Endothelial cell of umbilical vein (primary cell): Measurements from ENCODE around the gene NARS2. TPM values are rescaled to one million over a fixed set of nuclear protein-coding genes. Genes with fewer than 3 reads are reported as not detected.

Source experiments
- BruUV-seq: library from RNA; stranded (reverse); fragments of 400-500 nt; replicated peaks from 2 replicates; lab custom pipeline; 2021; lab: Mats Ljungman, UMichigan
- CTCF ChIA-PET: fragments of 300-600, 350-600 bp; sonication (Branson Sonifier 250); formaldehyde crosslinking; loops from one replicate; lab custom pipeline; 2021; ENCODE audit warnings: antibody characterized with exemption, inconsistent platforms; lab: Charles Lee
- POLR2A ChIA-PET: fragments of 300-600, 350-600 bp; sonication (Branson Sonifier 250); formaldehyde crosslinking; loops from one replicate; lab custom pipeline; 2021; ENCODE audit warnings: antibody characterized with exemption, inconsistent platforms; lab: Charles Lee
- DNase-seq: peaks from one replicate; pipeline ENCODE4 v3.0.0-alpha.2; 2011; ENCODE audit warnings: low read depth, low spot score
- FAIRE-seq: peaks from 2 replicates; lab custom pipeline; 2011; peaks lifted over from hg19 to GRCh38; lab: Jason Lieb, UNC
- H2AFZ ChIP-seq: 2 replicates; pipeline ENCODE4 v1.6.0; 2012; ENCODE audit warnings: low read depth, low read length, control low read depth, inconsistent platforms
- H3K27ac ChIP-seq: 2 replicates; pipeline ENCODE4 v1.5.1; 2011; ENCODE audit warnings: low read depth, mild to moderate bottlenecking, control low read depth, low read length, moderate library complexity; ENCODE audit not compliant: insufficient read depth
- H3K27me3 ChIP-seq, 2 experiments: 2 replicates each; pipeline versions ENCODE4 v1.6.0 to v1.6.1; 2011; ENCODE audit warnings: low read length in 2 of 2, mixed read lengths in 1 of 2; ENCODE audit not compliant: control insufficient read depth in 2 of 2, insufficient read depth in 2 of 2
- H3K36me3 ChIP-seq, 2 experiments: 2 replicates in 1 of 2; 3 replicates in 1 of 2; pipeline ENCODE4 v1.5.1; 2011; ENCODE audit warnings: low read length in 2 of 2, mild to moderate bottlenecking in 1 of 2, moderate library complexity in 1 of 2; ENCODE audit not compliant: control insufficient read depth in 2 of 2, insufficient read depth in 2 of 2; ENCODE audit errors: extremely low read depth in 1 of 2
- H3K4me1 ChIP-seq: 3 replicates; pipeline ENCODE4 v1.5.1; 2011; ENCODE audit warnings: mild to moderate bottlenecking, low read length; ENCODE audit not compliant: control insufficient read depth, insufficient read depth; ENCODE audit errors: extremely low read depth
- H3K4me2 ChIP-seq: 2 replicates; pipeline ENCODE4 v1.6.1; 2011; ENCODE audit warnings: low read length, control low read depth, mixed read lengths; ENCODE audit not compliant: insufficient read depth
- H3K4me3 ChIP-seq, 3 experiments: fragments of 200-600 bp in 1 of 3; sonication (generic), shearing (Covaris generic) in 1 of 3; replicated peaks in 1 of 3; 2 replicates each; pipeline ENCODE4 v1.5.1; 2011 to 2016; ENCODE audit warnings: control low read depth in 3 of 3, low read length in 3 of 3, mild to moderate bottlenecking in 2 of 3, inconsistent platforms in 1 of 3, low read depth in 1 of 3, moderate library complexity in 1 of 3; ENCODE audit not compliant: insufficient read depth in 1 of 3
- H3K79me2 ChIP-seq: 2 replicates; pipeline ENCODE4 v1.6.0; 2012; ENCODE audit warnings: low read length, inconsistent platforms; ENCODE audit not compliant: control insufficient read depth, insufficient read depth
- H3K9ac ChIP-seq: replicated peaks from 2 replicates; pipeline ENCODE3; 2011; ENCODE audit warnings: low read length, control low read depth; ENCODE audit not compliant: insufficient read depth; ENCODE audit errors: extremely low read depth
- H3K9me1 ChIP-seq: replicated peaks from 3 replicates; pipeline ENCODE4 v1.6.0; 2011; ENCODE audit warnings: mild to moderate bottlenecking, low read length; ENCODE audit not compliant: control insufficient read depth, insufficient read depth; ENCODE audit errors: extremely low read depth
- H3K9me3 ChIP-seq: replicated peaks from 2 replicates; pipeline ENCODE4 v1.5.1; 2012; ENCODE audit warnings: low read length, inconsistent platforms; ENCODE audit not compliant: control insufficient read depth, insufficient read depth
- H4K20me1 ChIP-seq: replicated peaks from 2 replicates; pipeline ENCODE3; 2011; ENCODE audit warnings: mild to moderate bottlenecking, low read length; ENCODE audit not compliant: control insufficient read depth, insufficient read depth; ENCODE audit errors: extremely low read depth
- CTCF ChIP-seq, 2 donors: IDR thresholded peaks; 1 replicate in 1 of 2; 2 replicates in 1 of 2; pipeline ENCODE4 v1.5.1; 2011; ENCODE audit warnings: low read length in 2 of 2, mild to moderate bottlenecking in 2 of 2, moderate library complexity in 2 of 2, control low read depth in 1 of 2, inconsistent platforms in 1 of 2, low read depth in 1 of 2; ENCODE audit not compliant: insufficient read depth in 1 of 2; ENCODE audit errors: extremely low read depth in 1 of 2
- EZH2 ChIP-seq: IDR thresholded peaks from 2 replicates; pipeline ENCODE4 v1.6.1; 2012; ENCODE audit warnings: borderline replicate concordance, low read depth, mild to moderate bottlenecking, moderate library complexity, low read length, inconsistent platforms; ENCODE audit not compliant: severe bottlenecking
- FOS ChIP-seq: IDR thresholded peaks from 2 replicates; pipeline ENCODE4 v1.6.1; 2011; ENCODE audit warnings: mild to moderate bottlenecking, low read length, moderate library complexity, borderline replicate concordance; ENCODE audit not compliant: insufficient read depth
- GATA2 ChIP-seq: IDR thresholded peaks from 2 replicates; pipeline ENCODE4 v1.7.0; 2011; ENCODE audit warnings: low read depth, mild to moderate bottlenecking, moderate library complexity, mixed read lengths, low read length; ENCODE audit not compliant: insufficient read length, insufficient read depth
- JUN ChIP-seq: IDR thresholded peaks from 2 replicates; pipeline ENCODE4 v1.6.1; 2011; ENCODE audit warnings: borderline replicate concordance, low read depth; ENCODE audit not compliant: insufficient read length, insufficient read depth
- MAX ChIP-seq: IDR thresholded peaks from 2 replicates; pipeline ENCODE4 v1.6.1; 2011; ENCODE audit not compliant: insufficient read depth, insufficient read length
- MYC ChIP-seq: IDR thresholded peaks from one replicate; pipeline ENCODE4 v1.6.1; 2011; ENCODE audit warnings: mild to moderate bottlenecking, low read depth, low read length
- POLR2A ChIP-seq: IDR thresholded peaks from 2 replicates; pipeline ENCODE4 v1.6.1; 2012; ENCODE audit warnings: low read depth, mild to moderate bottlenecking, control low read depth, low read length
- POLR2AphosphoS5 ChIP-seq: IDR thresholded peaks from 2 replicates; pipeline ENCODE4 v1.6.1; 2012; ENCODE audit warnings: low read depth, mild to moderate bottlenecking, control low read depth, low read length, moderate library complexity; ENCODE audit not compliant: insufficient read depth
- dilution Hi-C: fragments of 300-500 bp; cut with MboI; formaldehyde crosslinking; loops from one replicate; pipeline ENCODE4 v1.15.0; 2019; ENCODE audit warnings: low sequenced_read_pairs; ENCODE audit not compliant: extremely low pct_ligation_motif_present
- intact Hi-C: fragments of 100-400 bp; cut with micrococcal nuclease; formaldehyde crosslinking; loops from one replicate; pipeline ENCODE4 v1.10.0; 2022
- polyA plus RNA-seq, 4 experiments: library from polyadenylated mRNA; depleted of rRNA in 3 of 4; stranded (reverse) in 3 of 4; unstranded in 1 of 4; fragments of >200 nt; gene quantifications; 2 replicates each; pipeline versions ENCODE4 v1.2.1 to v1.2.3, GENCODE V29; 2011 to 2012; ENCODE audit warnings: missing spikeins in 1 of 4
- total RNA-seq: library from RNA; stranded (reverse); gene quantifications from 2 replicates; pipeline ENCODE4 v1.2.3, GENCODE V29; 2021

Gene NARS2
- total and polyA plus RNA-seq, 2 donors (not counting 3 experiments of a cell fraction or from before 2014, with no cell fraction given): 6.9 to 16.7 TPM

GRCh38 chr11:78428773-78429172 lies 145.9 kb downstream of the NARS2 start:
- Histone ChIP-seq H3K9me1 (no peaks in the 10 kb centered on the region), H3K4me3 (no peak overlapping the region), H3K27ac (no peak overlapping the region), H3K4me1 (peaks cover 10% of the 10 kb centered on the region), H3K27me3 (no peaks in the 10 kb centered on the region), H3K9me3 (no peaks in the 10 kb centered on the region), H3K36me3 (no peaks in the 10 kb centered on the region), H4K20me1 (no peaks in the 10 kb centered on the region), H2AFZ (no peak overlapping the region), H3K4me2 (no peak overlapping the region), H3K79me2 (no peaks in the 10 kb centered on the region), H3K9ac (no peak overlapping the region)
- intact Hi-C loops (no loop called here), dilution Hi-C loops (no loop called here)
- no peak for DNase-seq
- TF ChIP-seq CTCF (IDR thresholded peaks at IDR 0.05; ENCODE audit: extremely low read depth in 1 of 2, insufficient read depth in 1 of 2, low read depth in 1 of 2, low read length in 2 of 2): no peak
- POLR2A ChIA-PET: interaction anchor here (0.9 kb wide), 1 partner anchor 13 kb away, joined by 3 read pairs; no protein-coding TSS in a partner anchor
- FAIRE-seq: no peak
- CTCF ChIA-PET: interaction anchor here (1.1 to 6.3 kb wide), 4 partner anchors 10 to 200 kb away, joined by 3 to 100 read pairs (median 10); partner anchors contain the start of gene GAB2
- no TSS peak for BruUV-seq

GRCh38 chr11:78428266-78428636 lies 146.4 kb downstream of the NARS2 start:
- BruUV-seq: no TSS peak
- no peaks in the 10 kb centered on the region for H3K79me2 ChIP-seq
- peaks cover 10% of the 10 kb centered on the region for H3K4me1 ChIP-seq
- no peak overlapping the region for H3K9ac ChIP-seq
- H3K4me3 ChIP-seq: no peak overlapping the region
- ChIA-PET CTCF (interaction anchor here (1.1 to 6.3 kb wide), 4 partner anchors 10 to 200 kb away, joined by 3 to 100 read pairs (median 10); partner anchors contain the start of gene GAB2), POLR2A (interaction anchor here (0.9 kb wide), 1 partner anchor 349 kb away, joined by 3 read pairs; the partner anchor contains the start of gene NDUFC2)
- H3K36me3 ChIP-seq: no peaks in the 10 kb centered on the region
- H3K27me3 ChIP-seq: no peaks in the 10 kb centered on the region
- H3K4me2 ChIP-seq: no peak overlapping the region
- no peak for FAIRE-seq
- no peak overlapping the region for H3K27ac ChIP-seq
- no peak for TF ChIP-seq MYC
- TF ChIP-seq FOS: no peak
- TF ChIP-seq GATA2: no peak
- TF ChIP-seq POLR2A: no peak
- no peak for TF ChIP-seq EZH2
- TF ChIP-seq JUN: no peak
- no peak for TF ChIP-seq POLR2AphosphoS5
- TF ChIP-seq MAX: no peak
- TF ChIP-seq CTCF (IDR thresholded peaks at IDR 0.05; ENCODE audit: extremely low read depth in 1 of 2, insufficient read depth in 1 of 2, low read depth in 1 of 2, low read length in 2 of 2): no peak
- no peaks in the 10 kb centered on the region for H4K20me1 ChIP-seq
- no peak overlapping the region for H2AFZ ChIP-seq
- no peaks in the 10 kb centered on the region for H3K9me1 ChIP-seq
- intact Hi-C loops: no loop called here
- dilution Hi-C loops: no loop called here
- DNase-seq: peak; percentile 84
- no peaks in the 10 kb centered on the region for H3K9me3 ChIP-seq
